Dermis microvascular lymphatic vessel endothelial cell (primary cell): Measurements from ENCODE around the gene AVPR2. TPM values are rescaled to one million over a fixed set of nuclear protein-coding genes. Genes with fewer than 3 reads are reported as not detected.
A peak's percentile ranks its signal among the peaks of the same experiment; 100 is the strongest.

ENCODE experiments used
- DNase-seq, 2 donors: peaks; one replicate each; pipeline versions ENCODE4 v3.0.0 to v3.0.0-alpha.2; 2010; ENCODE audit warnings: low read depth in 2 of 2
- total RNA-seq: library from RNA; depleted of rRNA; stranded (reverse); fragments of >200 nt; gene quantifications from 2 replicates; pipeline ENCODE4 v1.2.1, GENCODE V29; 2014

Gene AVPR2
- total RNA-seq, 1 donor from 2014 or later, result 1.9 TPM

GRCh38 chrX:153885208-153885787 is 19.2 kb upstream of the AVPR2 start:
- no peak for DNase-seq

- no peak for DNase-seq
Measured at GRCh38 chrX:153885968-153886903, 18.2 kb upstream of the AVPR2 start, which contains the start of gene L1CAM. TSS of gene L1CAM (minus strand) at chrX:153886173. CDS start at chrX:153875836, 10,337 bp downstream.

- DNase-seq, result no peak
Measured at GRCh38 chrX:153886915-153887314, 17.6 kb upstream of the AVPR2 start.

- no peak for DNase-seq
Measured at GRCh38 chrX:153887385-153887784, 17.1 kb upstream of the AVPR2 start.

- no peak for DNase-seq
Measured at GRCh38 chrX:153888344-153888743, 16.1 kb upstream of the AVPR2 start.

GRCh38 chrX:153889123-153889522 is 15.3 kb upstream of the AVPR2 start:
- DNase-seq, result no peak

GRCh38 chrX:153897899-153898298 is 6.6 kb upstream of the AVPR2 start:
- no peak for DNase-seq

GRCh38 chrX:153900831-153901752 is 3.4 kb upstream of the AVPR2 start:
- peak in 1 of 2 donors; percentile 25 for DNase-seq

GRCh38 chrX:153901753-153902140 is 2.7 kb upstream of the AVPR2 start:
- no peak for DNase-seq

- DNase-seq, result no peak
Measured at GRCh38 chrX:153902385-153902784, 2.1 kb upstream of the AVPR2 start.

- DNase-seq, result no peak
Measured at GRCh38 chrX:153903238-153903980, 1.1 kb upstream of the AVPR2 start.

- DNase-seq, result no peak
Measured at GRCh38 chrX:153905481-153906095, 1.1 kb downstream of the AVPR2 start.

GRCh38 chrX:153906126-153906917 is 1.8 kb downstream of the AVPR2 start:
- no peak for DNase-seq

- no peak for DNase-seq
Measured at GRCh38 chrX:153907456-153907855, 3.0 kb downstream of the AVPR2 start.

- no peak for DNase-seq
Measured at GRCh38 chrX:153908219-153908860, 3.9 kb downstream of the AVPR2 start.

- no peak for DNase-seq
Measured at GRCh38 chrX:153909024-153909979, 4.8 kb downstream of the AVPR2 start.

- no peak for DNase-seq
Measured at GRCh38 chrX:153909980-153910360, 5.5 kb downstream of the AVPR2 start.

GRCh38 chrX:153910446-153910845 is 6.0 kb downstream of the AVPR2 start:
- no peak for DNase-seq
